Measurements from ENCODE around the gene TOP2A.

DNA sequence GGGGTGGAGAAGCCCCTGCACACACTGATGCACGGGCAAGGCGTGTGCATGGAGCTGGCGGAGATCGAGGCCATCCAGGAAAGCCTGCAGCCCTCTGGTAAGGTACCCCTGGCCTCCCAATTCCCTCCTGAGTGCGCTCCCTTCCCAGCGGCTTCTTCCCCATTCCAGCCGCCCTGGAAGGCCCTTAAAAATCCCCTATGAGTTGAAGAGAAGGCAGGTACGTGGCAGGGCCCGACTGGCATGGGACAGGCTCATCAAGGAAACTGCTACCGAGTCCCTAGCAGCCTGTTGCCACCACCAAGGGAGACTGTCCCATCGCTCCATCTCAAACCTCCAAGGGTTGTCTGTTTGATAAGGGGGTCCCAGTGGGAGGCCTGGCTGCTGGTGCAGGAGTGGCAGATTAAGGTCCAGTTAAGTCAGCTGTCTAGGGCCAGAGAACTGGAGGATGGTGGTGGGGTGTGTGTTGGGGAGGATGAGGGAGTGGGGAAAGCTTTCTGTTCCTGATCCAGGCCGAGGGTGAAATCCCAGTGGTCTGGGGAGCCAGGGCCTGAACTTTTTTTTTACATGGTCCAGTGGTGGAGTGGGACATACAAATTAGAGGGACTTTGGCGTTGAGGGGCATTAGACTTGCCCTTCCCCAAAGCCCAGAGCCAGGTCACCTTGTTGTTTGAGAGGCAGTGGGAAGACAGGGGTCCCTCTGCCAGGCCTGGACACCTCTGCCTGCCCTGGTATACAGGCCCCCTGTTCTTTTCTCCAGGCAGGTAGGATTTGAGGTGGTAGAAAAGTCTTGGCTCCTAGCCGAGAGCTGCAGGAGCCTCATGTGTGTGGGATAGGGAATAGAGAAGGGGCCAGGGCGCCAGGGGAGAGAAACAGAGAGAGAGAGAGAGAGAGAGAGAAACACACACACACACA, 26.5 kb upstream of the TOP2A start:
- TF ChIP-seq POLR2A (IDR thresholded peaks at IDR 0.05; ENCODE audit: borderline replicate concordance, extremely low read depth, insufficient read depth, insufficient read length) (no peak), EZH2 (IDR thresholded peaks at IDR 0.05) (no peak)
- TF ChIP-seq, protein P1, sequence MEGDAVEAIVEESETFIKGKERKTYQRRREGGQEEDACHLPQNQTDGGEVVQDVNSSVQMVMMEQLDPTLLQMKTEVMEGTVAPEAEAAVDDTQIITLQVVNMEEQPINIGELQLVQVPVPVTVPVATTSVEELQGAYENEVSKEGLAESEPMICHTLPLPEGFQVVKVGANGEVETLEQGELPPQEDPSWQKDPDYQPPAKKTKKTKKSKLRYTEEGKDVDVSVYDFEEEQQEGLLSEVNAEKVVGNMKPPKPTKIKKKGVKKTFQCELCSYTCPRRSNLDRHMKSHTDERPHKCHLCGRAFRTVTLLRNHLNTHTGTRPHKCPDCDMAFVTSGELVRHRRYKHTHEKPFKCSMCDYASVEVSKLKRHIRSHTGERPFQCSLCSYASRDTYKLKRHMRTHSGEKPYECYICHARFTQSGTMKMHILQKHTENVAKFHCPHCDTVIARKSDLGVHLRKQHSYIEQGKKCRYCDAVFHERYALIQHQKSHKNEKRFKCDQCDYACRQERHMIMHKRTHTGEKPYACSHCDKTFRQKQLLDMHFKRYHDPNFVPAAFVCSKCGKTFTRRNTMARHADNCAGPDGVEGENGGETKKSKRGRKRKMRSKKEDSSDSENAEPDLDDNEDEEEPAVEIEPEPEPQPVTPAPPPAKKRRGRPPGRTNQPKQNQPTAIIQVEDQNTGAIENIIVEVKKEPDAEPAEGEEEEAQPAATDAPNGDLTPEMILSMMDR (IDR thresholded peaks at IDR 0.05 in 2 of 3, conservative IDR thresholded peaks at IDR 0.05 in 1 of 3; ENCODE audit: borderline replicate concordance in 1 of 3, insufficient read depth in 1 of 3, low read depth in 2 of 3, low read length in 2 of 3) = no peak
- TF ChIP-seq, protein P2, sequence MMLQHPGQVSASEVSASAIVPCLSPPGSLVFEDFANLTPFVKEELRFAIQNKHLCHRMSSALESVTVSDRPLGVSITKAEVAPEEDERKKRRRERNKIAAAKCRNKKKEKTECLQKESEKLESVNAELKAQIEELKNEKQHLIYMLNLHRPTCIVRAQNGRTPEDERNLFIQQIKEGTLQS (IDR thresholded peaks at IDR 0.05) = no peak
